Measurements from ENCODE around the gene KARS1. TPM values are rescaled to one million over a fixed set of nuclear protein-coding genes. Genes with fewer than 3 reads are reported as not detected.

The KARS1 gene
- total RNA-seq, 2 donors from 2014 or later, result 49.8 TPM

DNA sequence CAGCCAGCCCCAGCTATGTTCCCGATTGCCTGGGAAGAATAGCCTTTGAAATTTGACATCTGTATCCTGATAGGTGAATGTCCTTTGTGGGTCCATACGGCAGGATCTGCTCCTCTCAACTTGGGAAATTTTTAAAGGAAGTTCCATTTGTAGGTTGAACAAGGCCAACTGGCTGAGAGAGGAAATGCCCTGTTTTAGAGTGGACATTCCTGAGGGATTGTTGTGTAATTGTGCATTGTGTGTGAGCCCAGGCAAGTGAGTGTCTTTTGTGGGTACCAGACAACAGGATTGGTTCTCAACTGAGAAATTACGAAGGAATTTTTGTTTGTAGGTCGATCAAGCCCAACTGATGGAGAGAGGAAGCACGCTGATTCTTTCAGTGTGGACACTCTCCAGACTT is 31.9 kb upstream of the KARS1 start:
- WGBS, 2 donors, result 84 to 93% methylated on average over 5 of the region's 5 CpGs
- Histone ChIP-seq H3K4me3 (no peak overlapping the region), H3K27ac (no peak overlapping the region), H3K9me3 (no peaks in the 10 kb centered on the region), H3K4me1 (peaks cover 5% of the 10 kb centered on the region), H3K36me3 (replicated peaks in 1 of 2; ENCODE audit: insufficient read depth in 1 of 2, low read depth in 2 of 2) (no peaks in the 10 kb centered on the region), H3K27me3 (no peaks in the 10 kb centered on the region)
- TF ChIP-seq, protein P1, sequence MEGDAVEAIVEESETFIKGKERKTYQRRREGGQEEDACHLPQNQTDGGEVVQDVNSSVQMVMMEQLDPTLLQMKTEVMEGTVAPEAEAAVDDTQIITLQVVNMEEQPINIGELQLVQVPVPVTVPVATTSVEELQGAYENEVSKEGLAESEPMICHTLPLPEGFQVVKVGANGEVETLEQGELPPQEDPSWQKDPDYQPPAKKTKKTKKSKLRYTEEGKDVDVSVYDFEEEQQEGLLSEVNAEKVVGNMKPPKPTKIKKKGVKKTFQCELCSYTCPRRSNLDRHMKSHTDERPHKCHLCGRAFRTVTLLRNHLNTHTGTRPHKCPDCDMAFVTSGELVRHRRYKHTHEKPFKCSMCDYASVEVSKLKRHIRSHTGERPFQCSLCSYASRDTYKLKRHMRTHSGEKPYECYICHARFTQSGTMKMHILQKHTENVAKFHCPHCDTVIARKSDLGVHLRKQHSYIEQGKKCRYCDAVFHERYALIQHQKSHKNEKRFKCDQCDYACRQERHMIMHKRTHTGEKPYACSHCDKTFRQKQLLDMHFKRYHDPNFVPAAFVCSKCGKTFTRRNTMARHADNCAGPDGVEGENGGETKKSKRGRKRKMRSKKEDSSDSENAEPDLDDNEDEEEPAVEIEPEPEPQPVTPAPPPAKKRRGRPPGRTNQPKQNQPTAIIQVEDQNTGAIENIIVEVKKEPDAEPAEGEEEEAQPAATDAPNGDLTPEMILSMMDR (IDR thresholded peaks at IDR 0.05), result no peak
- no peak for TF ChIP-seq POLR2A (IDR thresholded peaks at IDR 0.05)
- no peak for DNase-seq
- intact Hi-C loops (cut with DNase I), result no loop called here
- ATAC-seq, result no peak

- WGBS, 2 donors, result 93 to 98% methylated on average over 4 of the region's 4 CpGs
- Histone ChIP-seq H3K27ac (no peak within 1 kb of the TSS), H3K4me3 (no peak within 1 kb of the TSS), H3K27me3 (no peaks in the 10 kb centered on the region), H3K4me1 (peaks cover 5% of the 10 kb centered on the region), H3K9me3 (no peaks in the 10 kb centered on the region), H3K36me3 (replicated peaks in 1 of 2; ENCODE audit: insufficient read depth in 1 of 2, low read depth in 2 of 2) (no peaks in the 10 kb centered on the region)
- no peak for TF ChIP-seq POLR2A (IDR thresholded peaks at IDR 0.05)
- TF ChIP-seq, protein P1 (IDR thresholded peaks at IDR 0.05), result no peak
- DNase-seq (no peak), ATAC-seq (no peak)
- intact Hi-C loops (cut with DNase I), result no loop called here
Measured at GRCh38 chr16:75676909-75677308, 29.4 kb upstream of the KARS1 start, which contains the start of gene CPHXL2. CPHXL2 (minus strand) TSS chr16:75677009; CDS start chr16:75676999, 10 bp downstream.

DNA sequence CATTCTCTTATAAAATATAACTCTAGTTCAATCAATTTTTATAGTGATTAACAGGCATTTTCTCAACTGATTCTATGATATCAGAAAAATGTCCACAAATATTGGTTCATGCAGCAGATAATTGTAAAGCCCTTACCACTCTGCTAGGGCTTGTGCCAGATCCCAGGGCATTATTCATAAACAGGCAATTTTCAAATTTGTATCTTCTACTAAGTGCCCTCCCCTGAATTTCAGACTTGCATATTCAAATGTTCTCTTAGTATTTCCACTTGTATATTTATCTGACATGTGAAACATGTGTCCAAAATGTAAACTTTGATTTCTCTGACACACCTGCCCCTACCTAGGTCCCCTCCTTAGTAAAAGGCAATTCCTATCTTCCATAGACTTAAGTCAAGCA is 20.0 kb upstream of the KARS1 start:
- ATAC-seq (no peak), DNase-seq (no peak)
- no peaks in the 10 kb centered on the region for H3K27me3 ChIP-seq
- TF ChIP-seq POLR2A (IDR thresholded peaks at IDR 0.05), result no peak
- TF ChIP-seq, protein P1 (IDR thresholded peaks at IDR 0.05), result no peak
- H3K4me3 ChIP-seq, result no peak overlapping the region
- no peaks in the 10 kb centered on the region for H3K36me3 ChIP-seq (replicated peaks in 1 of 2; ENCODE audit: insufficient read depth in 1 of 2, low read depth in 2 of 2)
- H3K4me1 ChIP-seq, result no peaks in the 10 kb centered on the region
- intact Hi-C loops (cut with DNase I), result no loop called here
- H3K27ac ChIP-seq, result no peak overlapping the region
- H3K9me3 ChIP-seq, result no peaks in the 10 kb centered on the region

DNA sequence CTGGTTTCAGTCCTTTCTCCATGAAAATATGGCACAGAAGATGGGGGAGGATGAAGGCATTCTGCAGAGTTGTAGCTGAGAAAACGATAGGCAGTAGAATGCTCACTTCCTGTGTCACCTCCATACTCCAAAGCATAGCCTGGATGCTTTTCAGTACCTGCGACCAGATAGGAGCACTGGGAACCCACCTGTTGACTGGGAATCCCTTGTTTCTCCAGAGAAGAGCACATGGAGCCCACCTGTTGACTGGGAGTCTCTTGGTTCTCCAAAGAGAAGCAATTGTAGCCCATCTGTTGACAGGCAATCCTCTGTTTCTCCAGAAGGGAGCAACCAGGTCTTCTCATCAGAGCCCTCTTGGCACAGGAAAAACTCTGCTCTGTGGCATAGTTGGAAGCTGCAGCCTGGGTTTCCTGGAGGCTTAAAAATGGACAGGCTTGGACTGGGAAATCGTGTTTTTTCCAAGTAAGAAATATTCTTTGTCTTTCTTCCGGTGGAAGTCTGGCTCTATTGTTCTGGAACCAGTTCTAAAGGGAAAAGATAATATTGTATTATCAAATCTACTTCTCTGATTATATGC is 13.3 kb upstream of the KARS1 start:
- Histone ChIP-seq H3K27me3 (no peaks in the 10 kb centered on the region), H3K4me3 (no peak overlapping the region), H3K4me1 (no peaks in the 10 kb centered on the region), H3K36me3 (replicated peaks in 1 of 2; ENCODE audit: insufficient read depth in 1 of 2, low read depth in 2 of 2) (peaks cover 0 to 15% of the 10 kb centered on the region in 2 donors), H3K27ac (no peak overlapping the region), H3K9me3 (no peaks in the 10 kb centered on the region)
- TF ChIP-seq, protein P1 (IDR thresholded peaks at IDR 0.05), result no peak
- TF ChIP-seq POLR2A (IDR thresholded peaks at IDR 0.05), result no peak
- DNase-seq, result no peak
- intact Hi-C loops (cut with DNase I), result no loop called here
- WGBS, 2 donors, result 69% methylated on average over 4 of the region's 4 CpGs
- no peak for ATAC-seq

DNA sequence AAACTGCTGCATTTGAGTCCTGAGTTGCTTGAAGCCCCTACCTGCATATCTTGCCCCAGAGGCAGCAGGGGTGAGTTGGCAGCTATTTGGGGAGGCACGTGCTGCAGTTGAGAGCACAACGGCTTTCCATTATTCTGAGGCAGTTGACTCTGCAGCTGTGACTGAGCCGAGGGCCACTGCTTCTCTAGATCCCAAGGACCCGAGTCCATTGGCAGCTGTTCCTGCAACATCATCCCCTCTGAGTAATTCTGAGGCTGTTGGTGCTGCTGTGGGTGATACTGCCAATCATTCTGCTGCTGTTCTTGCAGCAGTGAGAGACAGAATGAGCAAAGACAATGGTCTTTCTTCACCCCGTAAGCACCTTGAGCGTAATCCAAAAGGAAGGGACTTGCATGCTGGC is 12.9 kb upstream of the KARS1 start:
- H3K4me1 ChIP-seq, result no peaks in the 10 kb centered on the region
- WGBS, 2 donors, result 86 to 89% methylated on average over 6 of the region's 6 CpGs
- ATAC-seq (no peak), DNase-seq (no peak)
- H3K36me3 ChIP-seq (replicated peaks in 1 of 2; ENCODE audit: insufficient read depth in 1 of 2, low read depth in 2 of 2), result peaks cover 0 to 19% of the 10 kb centered on the region in 2 donors
- H3K4me3 ChIP-seq, result no peak overlapping the region
- TF ChIP-seq, protein P1 (IDR thresholded peaks at IDR 0.05), result no peak
- TF ChIP-seq POLR2A (IDR thresholded peaks at IDR 0.05), result no peak
- H3K27ac ChIP-seq, result no peak overlapping the region
- intact Hi-C loops (cut with DNase I), result no loop called here
- no peaks in the 10 kb centered on the region for H3K27me3 ChIP-seq
- H3K9me3 ChIP-seq, result no peaks in the 10 kb centered on the region

Measured in body of pancreas (tissue), 4 donors.